A204.1 (cell line): Measurements from ENCODE around the gene SEC24B.

Source experiments
- FAIRE-seq: peaks from 2 replicates; lab custom pipeline; 2012; peaks lifted over from hg19 to GRCh38; lab: Jason Lieb, UNC

The SEC24B gene

DNA sequence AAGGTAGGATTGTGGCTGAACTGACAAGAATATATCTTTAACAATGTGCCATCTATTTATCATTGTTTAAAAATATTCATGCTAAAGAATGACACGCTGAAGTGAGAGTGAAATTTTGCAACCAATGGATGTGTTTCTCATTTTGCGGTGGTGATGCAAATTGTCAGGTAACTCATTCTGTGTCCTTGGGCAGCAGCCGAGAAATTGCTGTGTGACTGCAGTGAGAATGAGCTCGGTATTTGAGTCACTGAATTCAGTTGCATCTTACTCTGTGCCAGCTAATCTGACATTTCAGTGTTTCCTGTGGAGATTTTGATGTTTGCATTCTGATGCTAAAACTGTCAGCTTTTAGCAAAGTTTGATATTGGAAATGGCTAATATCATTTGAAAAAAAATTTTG, 154.6 kb downstream of the SEC24B start:
- FAIRE-seq = no peak

DNA sequence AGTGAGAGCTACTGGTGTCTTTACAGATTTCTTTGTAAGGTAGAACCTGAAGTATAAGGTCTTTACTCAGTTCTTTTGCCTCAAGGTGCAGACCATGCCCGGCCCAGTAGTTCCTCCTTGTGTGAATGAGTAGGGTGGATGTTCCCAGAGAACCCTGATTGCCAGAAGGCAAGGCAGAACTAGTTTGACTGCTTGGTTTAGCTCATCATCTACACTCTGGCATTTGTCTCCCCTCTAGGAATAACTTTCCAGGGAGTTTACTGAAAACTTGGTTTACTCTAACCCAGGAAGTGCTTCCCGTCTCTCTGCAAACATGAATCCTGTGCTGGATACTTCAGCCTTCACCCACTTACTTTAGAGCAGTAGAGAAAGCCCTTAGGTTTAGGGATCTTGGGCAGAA, 155.5 kb downstream of the SEC24B start:
- FAIRE-seq = no peak

DNA sequence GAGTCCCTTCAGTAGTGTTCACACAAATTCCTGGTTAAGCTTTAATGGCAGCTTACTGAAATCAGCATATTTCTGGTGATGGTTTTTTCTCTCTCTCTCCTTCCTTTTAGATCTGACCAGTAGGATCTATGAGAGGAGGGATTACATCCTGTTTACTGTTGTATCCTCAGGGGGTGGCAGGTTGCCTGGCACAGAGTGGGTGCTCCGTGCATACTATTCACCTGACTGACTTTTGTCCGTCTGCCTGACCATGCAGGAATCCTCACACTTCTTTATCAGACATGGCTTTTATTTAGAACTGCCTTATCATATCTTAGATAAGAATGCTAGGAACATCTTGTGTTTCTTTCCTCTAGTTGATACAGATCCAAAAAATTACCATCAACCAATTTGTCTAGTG, 156.0 kb downstream of the SEC24B start:
- no peak for FAIRE-seq
